Measurements from ENCODE around the gene FOLH1. TPM values are rescaled to one million over a fixed set of nuclear protein-coding genes. Genes with fewer than 3 reads are reported as not detected.
"Not testable (repeated sequence)": the region's sequence is repeated elsewhere in the genome, so short reads cannot be mapped to it uniquely, and the experiment has no call there.

FOLH1 gene
- total and polyA plus RNA-seq, 2 of the 8 experiments (the other 6 are each of a cell fraction or from before 2014, with no cell fraction given): 0.56 TPM; not detected in 1

- H3K23me2 ChIP-seq (ENCODE audit: low read depth, low read length); H2BK20ac ChIP-seq (ENCODE audit: low read length); DNase-seq (ENCODE audit: low read depth in 1 of 2, low spot score in 2 of 2); H3K27me3 ChIP-seq (replicated peaks in 1 of 4; ENCODE audit: control insufficient read depth in 3 of 4, extremely low read depth in 1 of 4, insufficient read depth in 3 of 4, low read length in 3 of 4); H2BK15ac ChIP-seq (ENCODE audit: low read length); H4K8ac ChIP-seq (ENCODE audit: extremely low read depth, insufficient read depth, low read length); FAIRE-seq; H3K56ac ChIP-seq (replicated peaks; ENCODE audit: insufficient read length, low read depth, low read length); H3K14ac ChIP-seq (ENCODE audit: insufficient read length); POLR2A ChIA-PET (ENCODE audit: partially characterized antibody); H3K9ac ChIP-seq (replicated peaks in 1 of 4; ENCODE audit: extremely low read depth in 1 of 4, low read depth in 3 of 4, low read length in 3 of 4); H3K36me3 ChIP-seq (ENCODE audit: control insufficient read depth in 2 of 4, insufficient read depth in 4 of 4, low read length in 3 of 4); H3K4ac ChIP-seq (replicated peaks; ENCODE audit: insufficient read length, low read depth, low read length); H3K4me1 ChIP-seq (replicated peaks in 1 of 4; ENCODE audit: control insufficient read depth in 3 of 4, insufficient read depth in 4 of 4, low read length in 3 of 4); H4K20me1 ChIP-seq (replicated peaks in 1 of 2; ENCODE audit: control insufficient read depth in 1 of 2, insufficient read depth in 2 of 2, low read length in 2 of 2); CTCF ChIA-PET (ENCODE audit: partially characterized antibody); H3K18ac ChIP-seq (ENCODE audit: extremely low read depth, low read length); H2BK12ac ChIP-seq (ENCODE audit: low read depth, low read length); H2BK5ac ChIP-seq (ENCODE audit: low read depth, low read length); H3K4me2 ChIP-seq (ENCODE audit: insufficient read depth in 1 of 2, low read depth in 2 of 2, low read length in 2 of 2); H2AFZ ChIP-seq (ENCODE audit: low read length); H4K91ac ChIP-seq (replicated peaks; ENCODE audit: insufficient read length, low read length); H3K79me1 ChIP-seq (ENCODE audit: low read depth, low read length); H3K79me2 ChIP-seq (ENCODE audit: control insufficient read depth in 1 of 2, insufficient read depth in 2 of 2, low read length in 2 of 2); H4K5ac ChIP-seq (ENCODE audit: insufficient read length, low read depth, low read length); H3K23ac ChIP-seq (ENCODE audit: insufficient read length); H3K27ac ChIP-seq (ENCODE audit: low read depth, low read length); H3K4me3 ChIP-seq (ENCODE audit: extremely low read depth in 1 of 4, insufficient read depth in 2 of 4, low read depth in 3 of 4, low read length in 4 of 4); H2AK5ac ChIP-seq (ENCODE audit: low read depth, low read length); H2BK120ac ChIP-seq (replicated peaks; ENCODE audit: low read depth, low read length): not testable (repeated sequence)
- H3K9me3 ChIP-seq (ENCODE audit: insufficient read depth in 2 of 2, low read depth in 1 of 2, low read length in 1 of 2): peaks cover 9 to 14% of the 10 kb centered on the region in 2 experiments; a peak in 3 of 4 replicates
Observed at GRCh38 chr11:49175378-49175777, 33.0 kb downstream of the FOLH1 start.

GRCh38 chr11:49174691-49175366 is 33.6 kb downstream of the FOLH1 start:
- H4K8ac ChIP-seq (ENCODE audit: extremely low read depth, insufficient read depth, low read length); H2BK120ac ChIP-seq (replicated peaks; ENCODE audit: low read depth, low read length); H2AFZ ChIP-seq (ENCODE audit: low read length); H3K27me3 ChIP-seq (replicated peaks in 1 of 4; ENCODE audit: control insufficient read depth in 3 of 4, extremely low read depth in 1 of 4, insufficient read depth in 3 of 4, low read length in 3 of 4); H3K4me2 ChIP-seq (ENCODE audit: insufficient read depth in 1 of 2, low read depth in 2 of 2, low read length in 2 of 2); H3K23me2 ChIP-seq (ENCODE audit: low read depth, low read length); H3K4ac ChIP-seq (replicated peaks; ENCODE audit: insufficient read length, low read depth, low read length); H3K18ac ChIP-seq (ENCODE audit: extremely low read depth, low read length); H3K27ac ChIP-seq (ENCODE audit: low read depth, low read length); H3K79me1 ChIP-seq (ENCODE audit: low read depth, low read length); FAIRE-seq; H4K91ac ChIP-seq (replicated peaks; ENCODE audit: insufficient read length, low read length); H2BK20ac ChIP-seq (ENCODE audit: low read length); CTCF ChIA-PET (ENCODE audit: partially characterized antibody); H3K36me3 ChIP-seq (ENCODE audit: control insufficient read depth in 2 of 4, insufficient read depth in 4 of 4, low read length in 3 of 4); H3K4me1 ChIP-seq (replicated peaks in 1 of 4; ENCODE audit: control insufficient read depth in 3 of 4, insufficient read depth in 4 of 4, low read length in 3 of 4); POLR2A ChIA-PET (ENCODE audit: partially characterized antibody); H3K56ac ChIP-seq (replicated peaks; ENCODE audit: insufficient read length, low read depth, low read length); DNase-seq (ENCODE audit: low read depth in 1 of 2, low spot score in 2 of 2); H3K4me3 ChIP-seq (ENCODE audit: extremely low read depth in 1 of 4, insufficient read depth in 2 of 4, low read depth in 3 of 4, low read length in 4 of 4); H4K20me1 ChIP-seq (replicated peaks in 1 of 2; ENCODE audit: control insufficient read depth in 1 of 2, insufficient read depth in 2 of 2, low read length in 2 of 2); H2BK15ac ChIP-seq (ENCODE audit: low read length); H3K79me2 ChIP-seq (ENCODE audit: control insufficient read depth in 1 of 2, insufficient read depth in 2 of 2, low read length in 2 of 2); H2BK5ac ChIP-seq (ENCODE audit: low read depth, low read length); H2BK12ac ChIP-seq (ENCODE audit: low read depth, low read length); H4K5ac ChIP-seq (ENCODE audit: insufficient read length, low read depth, low read length); H2AK5ac ChIP-seq (ENCODE audit: low read depth, low read length); H3K23ac ChIP-seq (ENCODE audit: insufficient read length); H3K14ac ChIP-seq (ENCODE audit: insufficient read length); H3K9ac ChIP-seq (replicated peaks in 1 of 4; ENCODE audit: extremely low read depth in 1 of 4, low read depth in 3 of 4, low read length in 3 of 4): not testable (repeated sequence)
- H3K9me3 ChIP-seq (ENCODE audit: insufficient read depth in 2 of 2, low read depth in 1 of 2, low read length in 1 of 2): peaks cover 9 to 14% of the 10 kb centered on the region in 2 experiments; a peak in 3 of 4 replicates
- 42% methylated on average over 3 of the region's 3 CpGs; no CpG with 5 or more reads in 1 of the 2 experiments for WGBS, 2 experiments (ENCODE audit: extremely low coverage in 1 of 2, insufficient coverage in 1 of 2, insufficient read length in 1 of 2, insufficient replicate concordance in 2 of 2, low coverage in 1 of 2, low lambda C conversion rate in 2 of 2, missing lambda C conversion rate in 1 of 2)

Measured in H1 (cell line).